DOHH2 (cell line): Measurements from ENCODE around the gene PRKCG.
"Not testable (repeated sequence)": the region's sequence is repeated elsewhere in the genome, so short reads cannot be mapped to it uniquely, and the experiment has no call there.

Experiments
- EZH2phosphoT487 ChIP-seq: fragments of 200-600 bp; sonication (generic); IDR thresholded peaks from 2 replicates; pipeline ENCODE4 v1.6.1; 2017; ENCODE audit warnings: borderline replicate concordance, mild to moderate bottlenecking, antibody characterized with exemption, low read length, moderate library complexity, mixed read lengths
- TF ChIP-seq, protein P1 (sequence below): fragments of 200-600 bp; sonication (generic); IDR thresholded peaks from one replicate; pipeline ENCODE4 v1.5.1; 2014; ENCODE audit warnings: antibody characterized with exemption, mild to moderate bottlenecking, low read depth, low read length; ENCODE audit not compliant: poor library complexity, severe bottlenecking

DNA sequence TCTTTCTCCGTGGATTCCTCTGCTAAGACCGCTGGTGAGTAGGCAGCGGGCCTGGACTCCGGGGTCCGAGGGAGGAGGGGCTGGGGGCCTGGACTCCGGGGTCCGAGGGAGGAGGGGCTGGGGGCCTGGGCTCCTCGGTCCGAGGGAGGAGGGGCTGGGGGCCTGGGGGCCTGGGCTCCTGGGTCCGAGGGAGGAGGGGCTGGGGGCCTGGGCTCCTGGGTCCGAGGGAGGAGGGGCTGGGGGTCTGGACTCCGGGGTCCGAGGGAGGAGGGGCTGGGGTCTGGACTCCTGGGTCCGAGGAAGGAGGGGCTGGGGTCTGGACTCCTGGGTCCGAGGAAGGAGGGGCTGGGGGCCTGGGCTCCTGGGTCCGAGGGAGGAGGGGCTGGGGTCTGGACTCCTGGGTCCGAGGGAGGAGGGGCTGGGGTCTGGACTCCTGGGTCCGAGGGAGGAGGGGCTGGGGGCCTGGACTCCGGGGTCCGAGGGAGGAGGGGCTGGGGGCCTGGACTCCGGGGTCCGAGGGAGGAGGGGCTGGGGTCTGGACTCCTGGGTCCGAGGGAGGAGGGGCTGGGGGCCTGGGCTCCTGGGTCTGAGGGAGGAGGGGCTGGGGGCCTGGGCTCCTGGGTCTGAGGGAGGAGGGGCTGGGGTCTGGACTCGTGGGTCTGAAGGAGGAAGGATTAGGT lies 12.1 kb upstream of the PRKCG start:
- TF ChIP-seq, protein P1, sequence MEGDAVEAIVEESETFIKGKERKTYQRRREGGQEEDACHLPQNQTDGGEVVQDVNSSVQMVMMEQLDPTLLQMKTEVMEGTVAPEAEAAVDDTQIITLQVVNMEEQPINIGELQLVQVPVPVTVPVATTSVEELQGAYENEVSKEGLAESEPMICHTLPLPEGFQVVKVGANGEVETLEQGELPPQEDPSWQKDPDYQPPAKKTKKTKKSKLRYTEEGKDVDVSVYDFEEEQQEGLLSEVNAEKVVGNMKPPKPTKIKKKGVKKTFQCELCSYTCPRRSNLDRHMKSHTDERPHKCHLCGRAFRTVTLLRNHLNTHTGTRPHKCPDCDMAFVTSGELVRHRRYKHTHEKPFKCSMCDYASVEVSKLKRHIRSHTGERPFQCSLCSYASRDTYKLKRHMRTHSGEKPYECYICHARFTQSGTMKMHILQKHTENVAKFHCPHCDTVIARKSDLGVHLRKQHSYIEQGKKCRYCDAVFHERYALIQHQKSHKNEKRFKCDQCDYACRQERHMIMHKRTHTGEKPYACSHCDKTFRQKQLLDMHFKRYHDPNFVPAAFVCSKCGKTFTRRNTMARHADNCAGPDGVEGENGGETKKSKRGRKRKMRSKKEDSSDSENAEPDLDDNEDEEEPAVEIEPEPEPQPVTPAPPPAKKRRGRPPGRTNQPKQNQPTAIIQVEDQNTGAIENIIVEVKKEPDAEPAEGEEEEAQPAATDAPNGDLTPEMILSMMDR, result not testable (repeated sequence)
- TF ChIP-seq EZH2phosphoT487, result not testable (repeated sequence)
